ENCODE results near the gene ADAMTSL3.

ADAMTSL3 gene

GRCh38 chr15:83655237-83655616 lies 1.3 kb downstream of the ADAMTSL3 start:
- no peak for DNase-seq

GRCh38 chr15:83656192-83656591 lies 2.3 kb downstream of the ADAMTSL3 start:
- no peak for DNase-seq

GRCh38 chr15:83656943-83657528 lies 3.1 kb downstream of the ADAMTSL3 start:
- DNase-seq = no peak

DNA sequence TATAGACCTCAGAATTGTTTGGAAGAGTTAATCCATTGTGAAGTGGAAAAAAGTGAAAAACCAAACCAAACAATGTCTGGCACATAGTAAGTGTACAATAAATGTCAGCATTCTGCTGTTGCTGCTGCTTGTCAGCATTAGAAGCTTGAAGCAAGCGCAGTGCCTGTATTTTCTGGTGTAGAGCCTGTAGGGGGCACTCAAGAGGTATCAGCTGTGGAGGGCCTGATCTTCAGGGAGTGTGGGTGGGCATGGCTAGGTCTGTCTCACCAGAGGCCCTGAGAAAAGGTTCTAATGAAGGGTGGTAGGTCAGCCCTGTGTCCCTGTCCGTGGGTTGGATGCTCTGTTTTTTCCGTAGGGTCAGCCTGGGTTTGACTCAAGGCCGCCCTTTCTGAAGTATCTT lies 3.6 kb downstream of the ADAMTSL3 start:
- DNase-seq = no peak

GRCh38 chr15:83658430-83659416 lies 4.8 kb downstream of the ADAMTSL3 start:
- DNase-seq = no peak

GRCh38 chr15:83659417-83659812 lies 5.5 kb downstream of the ADAMTSL3 start:
- DNase-seq = no peak

GRCh38 chr15:83665480-83665879 lies 11.6 kb downstream of the ADAMTSL3 start:
- DNase-seq = no peak

GRCh38 chr15:83670672-83671229 lies 16.8 kb downstream of the ADAMTSL3 start:
- DNase-seq = no peak

DNA sequence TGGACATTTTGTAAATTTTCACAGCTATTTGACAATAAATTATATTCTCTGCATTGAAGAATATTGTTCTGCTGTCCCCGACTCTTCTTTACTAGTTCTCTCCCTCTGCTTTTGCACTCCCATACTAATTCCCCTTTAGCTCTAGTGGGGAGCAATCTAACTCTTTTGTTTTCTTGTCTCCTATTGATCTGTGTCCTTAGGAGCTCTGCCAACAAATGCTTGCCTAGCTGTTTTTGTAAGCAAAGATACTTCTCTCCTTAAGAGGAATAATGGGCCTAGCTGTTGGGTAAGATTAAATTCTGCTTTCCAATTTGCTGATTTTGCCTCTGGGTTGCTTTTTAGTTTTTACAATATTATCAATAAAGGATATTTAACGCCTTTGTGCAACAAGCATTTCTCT lies 17.7 kb downstream of the ADAMTSL3 start:
- no peak for DNase-seq

- DNase-seq = no peak
These were observed 19.5 kb downstream of the ADAMTSL3 start for GRCh38 chr15:83673385-83673784.

GRCh38 chr15:83682476-83683088 lies 28.7 kb downstream of the ADAMTSL3 start:
- DNase-seq = no peak

DNA sequence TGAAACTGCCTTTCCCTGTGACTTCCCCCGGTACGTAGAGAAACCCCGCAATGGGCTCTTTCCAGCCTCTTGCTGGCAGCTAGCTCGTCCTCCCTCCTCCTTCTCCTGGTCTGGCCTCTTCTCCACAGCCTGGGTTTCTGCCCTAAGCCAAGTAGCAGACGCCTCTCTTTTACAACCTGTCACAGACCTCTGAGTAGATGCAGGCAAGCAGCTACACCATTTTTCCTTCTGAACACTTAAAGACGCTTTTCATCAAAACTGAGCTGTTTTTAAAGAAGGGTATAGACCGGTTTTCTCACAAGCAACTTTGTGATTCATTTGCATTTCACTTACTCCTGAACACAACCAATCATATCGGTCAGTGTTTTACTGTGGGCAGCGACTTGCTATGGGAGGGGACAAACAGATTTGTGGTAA lies 32.0 kb downstream of the ADAMTSL3 start:
- no peak for DNase-seq

DNA sequence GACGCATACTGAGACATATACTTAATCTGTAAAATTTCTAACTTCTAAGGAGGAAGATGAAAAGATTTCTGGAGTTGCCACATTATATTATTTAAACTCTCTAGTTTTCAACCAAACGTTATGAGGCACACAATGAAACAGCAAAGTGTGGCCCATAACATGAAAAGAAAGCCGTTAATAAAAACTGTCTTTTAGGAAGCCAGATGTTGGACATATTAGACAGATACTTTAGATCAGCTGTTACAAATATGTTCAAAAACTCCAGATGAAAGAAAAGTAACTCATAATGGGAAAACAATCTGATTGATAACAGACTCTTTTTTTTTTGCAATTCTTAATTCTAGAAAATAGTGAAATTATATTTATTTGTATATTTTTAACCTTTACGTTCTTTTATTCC lies 34.3 kb downstream of the ADAMTSL3 start:
- DNase-seq = no peak

DNA sequence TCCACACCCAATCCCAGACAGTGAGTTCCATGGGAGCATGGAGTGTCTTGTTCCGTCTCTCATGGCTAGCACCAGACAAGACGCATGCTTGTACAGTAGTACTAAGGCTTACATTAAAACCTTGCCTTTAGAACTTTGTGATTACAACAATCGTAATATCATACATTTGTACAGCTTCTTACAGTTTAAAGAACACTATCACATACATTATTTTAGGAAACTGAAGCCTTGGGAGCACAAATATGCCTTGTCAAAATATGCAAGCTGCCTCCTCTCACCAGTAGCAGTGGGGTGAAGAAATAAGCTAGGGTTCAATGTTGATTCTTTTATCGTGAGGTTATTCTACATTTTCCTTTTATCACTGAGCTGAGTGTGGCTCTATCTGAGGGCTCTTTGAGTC lies 36.8 kb downstream of the ADAMTSL3 start:
- DNase-seq = no peak

GRCh38 chr15:83692746-83693581 lies 39.0 kb downstream of the ADAMTSL3 start:
- no peak for DNase-seq

GRCh38 chr15:83694015-83694414 lies 40.1 kb downstream of the ADAMTSL3 start:
- no peak for DNase-seq

DNA sequence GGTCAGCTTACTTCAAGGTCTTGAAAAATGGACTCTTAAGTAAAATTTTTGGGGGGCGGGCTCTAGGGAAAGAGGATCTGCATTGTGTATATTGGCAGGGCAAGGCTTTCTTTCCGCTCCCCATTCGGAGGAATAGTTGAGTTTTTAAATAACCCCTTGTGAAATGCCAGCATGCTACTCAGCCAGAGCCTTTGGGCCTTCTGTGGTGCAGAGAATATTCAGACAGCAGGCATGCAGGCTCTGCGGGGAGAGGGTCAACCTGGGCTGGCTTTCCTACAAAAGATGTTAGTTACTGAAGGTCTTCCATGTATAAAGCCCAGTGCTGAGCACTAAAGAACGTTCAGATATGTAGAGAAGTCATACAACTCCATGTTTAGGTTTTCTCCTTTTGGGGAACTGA lies 40.6 kb downstream of the ADAMTSL3 start:
- no peak for DNase-seq

- DNase-seq = no peak
These were observed 41.3 kb downstream of the ADAMTSL3 start for GRCh38 chr15:83695246-83695645.

GRCh38 chr15:83695901-83696425 lies 42.0 kb downstream of the ADAMTSL3 start:
- DNase-seq = no peak

GRCh38 chr15:83697716-83698115 lies 43.8 kb downstream of the ADAMTSL3 start:
- DNase-seq = no peak

DNA sequence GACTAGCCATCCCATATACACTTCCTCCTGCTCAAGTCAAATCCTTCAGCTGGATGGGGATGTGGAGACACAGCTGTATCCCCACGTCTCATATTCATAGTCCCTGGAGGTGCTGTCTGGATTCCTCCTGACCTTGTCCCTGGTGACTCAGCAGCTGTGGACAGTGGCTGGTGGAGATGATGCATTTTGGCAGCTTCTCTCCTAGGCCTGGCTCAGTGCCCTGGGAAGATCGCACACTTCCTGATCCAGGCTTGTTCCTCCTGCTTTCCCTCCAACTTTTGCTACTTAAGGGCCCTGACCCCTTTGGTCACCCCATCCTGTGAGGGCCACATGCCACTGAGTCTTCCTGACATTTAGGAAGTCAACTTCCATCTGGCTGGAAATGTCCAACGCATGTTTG lies 44.4 kb downstream of the ADAMTSL3 start:
- no peak for DNase-seq

DNA sequence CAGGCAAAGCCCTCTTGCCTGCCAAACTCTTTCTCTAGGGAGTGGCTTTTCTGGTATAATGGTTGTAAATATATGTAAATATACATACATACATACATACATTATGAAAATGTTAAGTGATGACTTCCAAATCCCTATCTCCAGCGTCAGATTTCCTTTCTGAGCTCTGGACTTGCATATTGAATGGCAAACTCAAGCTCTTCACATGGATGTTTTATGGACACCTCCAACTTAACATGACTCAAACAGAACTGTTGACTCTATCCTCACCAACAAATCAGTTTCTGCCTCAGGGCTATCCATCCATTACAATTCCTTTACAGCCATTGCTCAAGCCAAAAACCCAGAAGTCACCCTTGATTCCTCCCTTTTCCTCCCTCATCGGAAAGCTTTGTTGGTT lies 45.1 kb downstream of the ADAMTSL3 start:
- no peak for DNase-seq
